Placental epithelial cell (primary cell): Measurements from ENCODE around the gene ZNF691. TPM values are rescaled to one million over a fixed set of nuclear protein-coding genes. Genes with fewer than 3 reads are reported as not detected.

Experiments
- total RNA-seq: library from RNA; depleted of rRNA; stranded (reverse); fragments of >200 nt; gene quantifications from 2 replicates; pipeline ENCODE4 v1.2.3, GENCODE V29; 2012

ZNF691 gene, protein sequence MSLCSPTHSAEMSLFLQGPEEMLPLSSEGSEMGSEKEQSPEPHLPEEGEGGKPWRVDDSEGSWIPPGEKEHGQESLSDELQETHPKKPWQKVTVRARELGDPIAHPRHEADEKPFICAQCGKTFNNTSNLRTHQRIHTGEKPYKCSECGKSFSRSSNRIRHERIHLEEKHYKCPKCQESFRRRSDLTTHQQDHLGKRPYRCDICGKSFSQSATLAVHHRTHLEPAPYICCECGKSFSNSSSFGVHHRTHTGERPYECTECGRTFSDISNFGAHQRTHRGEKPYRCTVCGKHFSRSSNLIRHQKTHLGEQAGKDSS
- total RNA-seq: 6.4 and 11.4 TPM in 2 replicates

DNA sequence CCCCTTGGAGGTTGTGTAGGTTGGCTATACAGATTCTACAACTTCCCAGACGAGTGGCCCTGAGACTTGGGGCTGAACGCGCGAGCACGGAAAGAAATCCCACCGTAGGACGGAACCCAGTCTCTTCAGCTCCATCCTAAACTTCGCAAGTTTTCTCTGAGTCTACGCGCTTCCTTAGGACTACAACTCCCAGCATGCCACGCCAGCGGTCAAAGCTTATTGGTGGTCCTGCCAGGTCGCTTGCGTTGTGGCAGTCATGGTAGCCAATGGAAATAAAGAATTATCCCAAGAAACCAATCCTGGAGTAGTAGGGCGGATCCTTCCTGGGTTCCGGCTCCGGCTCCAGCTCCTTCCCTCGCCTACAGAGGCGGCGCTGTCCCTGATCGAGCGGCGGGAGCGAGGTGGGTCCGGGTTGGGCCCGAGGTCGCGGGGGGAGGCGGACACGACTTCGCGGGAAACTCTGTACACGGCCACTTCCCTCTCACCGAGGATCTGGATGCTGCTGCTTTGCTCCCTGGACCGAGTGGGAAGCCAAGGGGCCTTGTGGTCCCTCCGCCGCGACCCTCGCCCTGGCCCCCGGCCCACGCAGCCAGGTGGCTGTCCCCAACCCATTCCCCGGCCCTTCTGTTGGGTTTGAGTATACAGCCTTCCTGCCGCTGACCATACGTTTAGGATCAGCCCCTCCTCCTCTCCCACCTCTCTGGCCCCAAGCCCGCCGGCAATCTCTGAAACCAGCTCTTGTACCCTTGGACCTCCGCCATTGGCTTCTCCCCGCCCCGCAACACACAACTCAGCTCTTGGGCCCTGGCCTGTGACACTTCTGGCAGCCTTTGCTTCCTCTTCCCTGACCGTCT, at the start of gene ZNF691:
Gene ZNF691, plus strand, starts transcription at position 357 of the 854 bp plus-strand sequence. CDS start 3,046 bp downstream, outside the sequence.

DNA sequence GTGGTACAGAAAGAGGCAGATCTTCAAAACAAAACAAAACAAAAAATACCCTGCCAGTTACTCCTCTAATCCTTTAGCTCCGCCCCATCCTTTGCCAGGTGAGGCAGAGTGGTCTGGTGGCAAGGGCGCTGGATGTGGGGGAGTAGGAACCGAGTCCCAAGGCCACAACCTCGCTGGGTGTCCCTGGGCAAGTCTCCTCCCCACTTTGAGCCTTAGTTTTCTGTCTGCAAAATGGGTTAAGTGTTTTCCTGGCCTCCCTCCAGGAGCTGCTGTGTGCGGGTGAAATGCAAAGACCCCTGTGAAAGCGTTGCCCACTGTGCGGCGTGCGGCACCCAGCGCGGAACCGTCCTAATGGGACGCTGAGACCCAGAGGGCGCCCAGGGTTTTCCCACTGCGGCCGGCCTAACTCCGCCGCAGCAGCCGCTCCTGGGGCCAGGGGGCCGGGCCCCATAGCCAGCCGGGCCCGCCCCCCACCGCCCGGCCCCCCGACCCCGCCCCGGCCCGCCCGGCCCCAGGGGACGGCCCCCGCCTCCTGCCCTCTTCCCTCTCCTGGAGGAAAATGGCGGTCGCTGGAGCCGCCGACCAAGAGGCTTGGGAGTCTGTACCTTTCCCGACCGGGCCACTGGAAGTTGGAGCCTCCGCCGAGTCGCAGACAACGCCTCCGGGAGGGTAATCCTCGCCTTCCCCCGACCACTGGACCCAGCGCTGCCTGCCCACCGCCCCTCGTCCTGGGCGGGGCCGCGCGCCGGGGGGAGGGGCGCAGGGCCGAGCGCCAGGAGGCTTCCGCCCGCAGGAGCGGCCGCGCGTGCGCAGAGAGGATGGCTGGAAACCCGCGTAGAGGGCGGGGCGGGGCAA, 29.6 kb upstream of the ZNF691 start, which contains the start of the genes ERMAP and SVBP:
Gene ERMAP, plus strand, starts transcription at position 538 of the 855 bp plus-strand sequence. CDS start 13,327 bp downstream, outside the sequence.
Gene SVBP, minus strand, starts transcription at position 813 of the 855 bp plus-strand sequence. CDS start 853 bp downstream, outside the sequence.

Other genes with a start within 250 kb of the ZNF691 start
- 13.0 and 15.8 TPM in 2 replicates for gene PPIH, start 188.2 kb upstream of the ZNF691 start, total RNA-seq
- gene YBX1, start 164.2 kb upstream of the ZNF691 start, total RNA-seq: 180 and 621 TPM in 2 replicates
- not detected in 2 replicates for gene CLDN19, start 106.4 kb upstream of the ZNF691 start, total RNA-seq
- 101 and 159 TPM in 2 replicates for gene P3H1, start 79.6 kb upstream of the ZNF691 start, total RNA-seq
- gene C1orf50, start 79.4 kb upstream of the ZNF691 start, total RNA-seq: 3.1 and 3.9 TPM in 2 replicates
- 0.22 TPM in 1 of 2 replicates, not detected in the other for gene TMEM269, start 61.6 kb upstream of the ZNF691 start, total RNA-seq
- gene ERMAP, start 29.5 kb upstream of the ZNF691 start, total RNA-seq: 22.1 and 34.9 TPM in 2 replicates
- gene SVBP, start 29.2 kb upstream of the ZNF691 start, total RNA-seq: 12.9 and 31.4 TPM in 2 replicates
- 1,223 and 1,458 TPM in 2 replicates for gene SLC2A1, start 112.3 kb downstream of the ZNF691 start, total RNA-seq